Bronchial epithelial cell (primary cell): ENCODE measurements around the gene ANKRD11. TPM values are rescaled to one million over a fixed set of nuclear protein-coding genes. Genes with fewer than 3 reads are reported as not detected.
A peak's percentile ranks its signal among the peaks of the same experiment; 100 is the strongest.

Experiments used
- DNase-seq: peaks from one replicate; pipeline ENCODE4 v3.0.0-alpha.2; 2010; ENCODE audit warnings: low read depth
- FAIRE-seq: peaks from 2 replicates; lab custom pipeline; 2011; peaks lifted over from hg19 to GRCh38; lab: Jason Lieb, UNC
- H3K27me3 ChIP-seq: 2 replicates; pipeline ENCODE4 v1.5.1; 2011; ENCODE audit warnings: low read length; ENCODE audit not compliant: control insufficient read depth, insufficient read depth
- H3K36me3 ChIP-seq: 2 replicates; pipeline ENCODE4 v1.5.1; 2011; ENCODE audit warnings: low read length; ENCODE audit not compliant: control insufficient read depth, insufficient read depth
- H3K4me3 ChIP-seq: 2 replicates; pipeline ENCODE4 v1.5.1; 2011; ENCODE audit warnings: mild to moderate bottlenecking, low read depth, low read length, control low read depth
- CTCF ChIP-seq: IDR thresholded peaks from 2 replicates; pipeline ENCODE4 v1.5.1; 2011; ENCODE audit warnings: mild to moderate bottlenecking, moderate library complexity, low read length, control low read depth, inconsistent platforms; ENCODE audit not compliant: insufficient read depth, severe bottlenecking
- total RNA-seq: library from RNA; depleted of rRNA; stranded (reverse); fragments of >200 nt; gene quantifications from 2 replicates; pipeline ENCODE4 v1.2.1, GENCODE V29; 2014

Gene ANKRD11
- total RNA-seq, 1 donor from 2014 or later = 64.5 TPM

DNA sequence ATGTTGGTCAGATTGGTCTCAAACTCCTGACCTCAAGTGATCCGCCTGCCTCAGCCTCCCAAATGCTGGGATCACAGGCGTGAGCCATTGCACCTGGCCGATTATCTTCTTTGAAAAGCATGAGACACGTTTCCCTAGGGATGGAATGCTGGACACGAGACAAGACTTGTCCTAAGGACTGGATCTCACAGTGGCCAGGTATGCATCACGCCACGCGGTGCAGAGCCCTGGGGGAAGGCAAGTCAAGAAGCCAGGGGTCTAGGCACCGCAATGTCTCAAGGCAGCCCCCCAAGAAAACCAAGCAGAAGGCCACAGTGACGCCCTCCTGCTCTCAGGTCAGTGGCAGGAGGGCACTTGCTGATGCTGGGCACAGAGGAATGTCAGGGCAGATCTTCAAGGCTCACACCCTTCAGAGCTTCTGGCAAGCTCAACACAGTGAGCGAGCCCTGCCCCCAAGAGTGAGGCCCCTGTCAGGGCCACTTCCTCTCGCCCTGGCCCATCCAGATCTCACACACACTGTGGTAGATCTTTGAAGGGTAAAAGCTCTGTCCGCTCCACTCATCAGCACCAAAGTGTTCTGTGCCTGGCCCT, 138.2 kb downstream of the ANKRD11 start:
- TF ChIP-seq CTCF = no peak
- peaks cover 3% of the 10 kb centered on the region for H3K36me3 ChIP-seq
- DNase-seq (peak; percentile 86), FAIRE-seq (no peak)
- H3K27me3 ChIP-seq = no peaks in the 10 kb centered on the region
- H3K4me3 ChIP-seq = no peak overlapping the region

DNA sequence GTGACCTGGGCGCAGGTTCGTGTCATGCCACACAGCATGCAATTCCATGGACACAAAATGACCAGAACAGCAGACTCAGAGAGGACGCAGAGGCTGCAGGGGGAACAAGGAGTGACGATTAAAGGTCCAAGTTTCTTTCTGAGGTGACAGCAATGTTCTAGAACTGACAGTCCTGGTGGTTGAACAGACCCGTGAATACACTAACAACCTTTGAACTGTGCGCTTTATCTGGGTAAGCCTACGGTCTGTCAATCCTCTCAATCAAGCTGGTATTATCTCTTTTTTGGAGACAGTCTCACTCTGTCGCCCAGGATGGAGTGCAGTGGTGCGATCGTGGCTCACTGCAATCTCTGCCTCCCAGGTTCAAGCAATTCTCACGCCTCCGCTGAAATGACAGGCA, 138.7 kb downstream of the ANKRD11 start:
- TF ChIP-seq CTCF = no peak
- Histone ChIP-seq H3K27me3 (no peaks in the 10 kb centered on the region), H3K4me3 (no peak overlapping the region), H3K36me3 (peaks cover 3% of the 10 kb centered on the region)
- no peak for FAIRE-seq
- DNase-seq = no peak

DNA sequence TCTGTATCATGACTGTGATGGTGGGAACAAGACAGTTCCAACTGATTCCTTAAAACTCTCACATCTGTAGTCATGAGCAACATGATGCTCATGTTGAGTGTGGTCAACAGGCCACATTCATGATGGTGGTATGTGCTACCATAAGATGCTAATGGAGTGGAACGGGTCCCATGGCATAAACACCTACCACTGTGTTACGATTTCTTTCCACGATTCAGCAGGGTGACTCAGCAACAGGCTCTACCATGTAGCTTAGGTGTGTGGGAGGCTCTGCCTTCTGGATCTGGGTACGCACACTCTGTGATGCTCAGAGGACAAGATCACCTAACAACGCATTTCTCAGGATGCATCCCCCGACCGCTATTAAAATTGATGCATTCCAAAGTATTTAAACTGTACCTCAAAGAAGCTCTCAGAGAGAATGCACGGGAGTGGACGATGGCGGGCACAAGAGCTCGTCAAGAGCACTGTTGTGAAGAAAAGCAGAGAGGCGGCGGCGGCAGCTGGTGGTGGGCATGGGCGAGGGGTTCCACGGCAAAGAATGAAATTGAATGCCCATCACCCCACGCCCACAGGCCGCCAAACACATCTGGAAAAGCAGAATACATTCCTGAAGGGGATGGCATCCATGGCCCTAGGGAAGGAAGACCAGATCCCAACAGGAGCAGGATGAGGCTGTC, 139.5 kb downstream of the ANKRD11 start:
- TF ChIP-seq CTCF = no peak
- Histone ChIP-seq H3K4me3 (no peak overlapping the region), H3K36me3 (peaks cover 3% of the 10 kb centered on the region), H3K27me3 (no peaks in the 10 kb centered on the region)
- FAIRE-seq (no peak), DNase-seq (peak; percentile 43)

DNA sequence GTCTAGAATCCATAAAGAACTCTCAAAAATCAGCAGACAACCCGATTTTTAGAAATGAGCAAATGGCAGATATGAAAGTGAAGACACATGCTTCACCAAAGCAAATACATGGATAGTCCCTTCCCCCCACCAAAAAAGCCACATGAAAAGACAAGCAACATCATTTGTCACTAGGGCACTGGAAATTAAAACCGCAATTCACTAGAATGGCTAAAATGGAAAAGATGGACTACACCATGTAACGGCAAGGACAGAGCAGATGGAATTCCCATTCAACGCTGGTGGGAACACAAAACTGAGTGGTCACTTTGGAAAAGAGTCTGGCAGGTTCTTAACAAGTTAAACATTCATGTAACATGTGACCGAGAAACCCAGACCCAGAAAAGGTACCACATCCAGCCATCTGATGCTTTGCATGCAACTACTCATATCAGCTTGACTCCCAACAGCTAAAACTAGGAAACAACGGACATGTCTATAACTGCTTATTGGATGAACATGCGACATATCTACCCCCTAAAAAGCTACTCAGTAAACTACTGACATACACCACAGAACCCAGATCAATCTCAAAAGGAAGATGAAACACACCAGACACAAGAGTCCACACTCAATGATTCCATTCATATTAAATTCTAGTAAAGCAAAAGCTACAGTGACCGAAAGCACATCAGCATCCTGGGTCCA, 140.3 kb downstream of the ANKRD11 start:
- no peaks in the 10 kb centered on the region for H3K27me3 ChIP-seq
- H3K36me3 ChIP-seq = peaks cover 3% of the 10 kb centered on the region
- TF ChIP-seq CTCF = no peak
- H3K4me3 ChIP-seq = no peak overlapping the region
- FAIRE-seq = no peak
- DNase-seq = no peak

- no peak overlapping the region for H3K4me3 ChIP-seq
- DNase-seq = no peak
- H3K36me3 ChIP-seq = peaks cover 6% of the 10 kb centered on the region
- no peak for FAIRE-seq
- TF ChIP-seq CTCF = no peak
- no peaks in the 10 kb centered on the region for H3K27me3 ChIP-seq
Measured at GRCh38 chr16:89347807-89348206, 142.6 kb downstream of the ANKRD11 start.
